ENCODE data around the gene DPP6. TPM values are rescaled to one million over a fixed set of nuclear protein-coding genes. Genes with fewer than 3 reads are reported as not detected.
"Not testable (repeated sequence)": the region's sequence is repeated elsewhere in the genome, so short reads cannot be mapped to it uniquely, and the experiment has no call there.

Gene DPP6
- total and polyA plus RNA-seq, 2 experiments from 2014 or later: not detected

GRCh38 chr7:154931906-154932305 is 879.7 kb downstream of the DPP6 start (continued):
- no peak for TF ChIP-seq ETS1 (IDR thresholded peaks at IDR 0.05)
- TF ChIP-seq STAT1 (IDR thresholded peaks at IDR 0.05; ENCODE audit: unreplicated experiment): no peak
- no peak for TF ChIP-seq JUNB (IDR thresholded peaks at IDR 0.05; ENCODE audit: unreplicated experiment)
- TF ChIP-seq EZH2 (IDR thresholded peaks at IDR 0.05; ENCODE audit: low read depth, unreplicated experiment): no peak
- no peak for TF ChIP-seq ZNF114 (CRISPR knock-in tag; IDR thresholded peaks at IDR 0.05)
- TF ChIP-seq NANOG (IDR thresholded peaks at IDR 0.05; ENCODE audit: borderline replicate concordance): no peak

DNA sequence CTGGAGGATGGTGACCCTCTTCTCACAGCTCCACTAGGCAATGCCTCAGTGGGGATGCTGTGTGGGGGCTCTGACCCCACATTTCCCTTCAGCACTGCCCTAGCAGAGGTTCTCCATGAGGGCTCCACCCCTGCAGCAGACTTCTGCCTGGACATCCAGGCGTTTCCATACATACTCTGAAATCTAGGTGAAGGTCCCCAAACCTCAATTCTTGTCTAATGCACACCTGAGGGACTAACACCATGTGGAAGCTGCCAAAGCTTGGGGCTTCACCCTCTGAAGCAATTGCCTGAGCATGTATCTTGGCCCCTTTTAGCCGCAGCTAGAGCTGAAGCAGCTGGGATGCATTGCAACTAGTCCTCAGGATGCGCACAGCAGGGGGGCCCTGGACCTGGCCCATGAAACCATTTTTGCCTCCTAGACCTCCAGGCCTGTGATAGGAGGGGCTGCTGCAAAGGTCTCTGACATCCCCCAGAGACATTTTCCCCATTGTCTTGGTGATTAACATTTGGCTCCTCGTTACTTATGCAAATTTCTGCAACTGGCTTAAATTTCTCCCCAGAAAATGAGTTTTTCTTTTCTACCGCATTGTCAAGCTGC is 882.3 kb downstream of the DPP6 start:
- ATAC-seq; H3K4me2 ChIP-seq; H3K79me2 ChIP-seq (replicated peaks; ENCODE audit: insufficient read depth); H3K4me3 Mint-ChIP-seq; H3K27me3 Mint-ChIP-seq (ENCODE audit: insufficient read depth, low read depth, poor library complexity); H2AFZ ChIP-seq; H3K36me3 ChIP-seq (ENCODE audit: insufficient read depth); H4K20me1 ChIP-seq (replicated peaks; ENCODE audit: insufficient read depth); H3K27me3 ChIP-seq (ENCODE audit: insufficient read depth); H3K27ac Mint-ChIP-seq; H3F3A ChIP-seq (replicated peaks; ENCODE audit: low read depth); DNase-seq (ENCODE audit: low spot score); H3K27ac ChIP-seq (ENCODE audit: low read depth); H3K9me2 ChIP-seq (ENCODE audit: insufficient read depth); H3K4me3 ChIP-seq: not testable (repeated sequence)
- peaks cover 47% of the 10 kb centered on the region for H3K36me3 Mint-ChIP-seq (ENCODE audit: low read depth)
- H3K4me1 ChIP-seq (ENCODE audit: insufficient read depth): peaks cover 20% of the 10 kb centered on the region
- H3K9me3 Mint-ChIP-seq: peaks cover 57% of the 10 kb centered on the region
- peaks cover 19% of the 10 kb centered on the region for H3K4me1 Mint-ChIP-seq

GRCh38 chr7:154937837-154938236 is 885.6 kb downstream of the DPP6 start:
- peaks cover 68% of the 10 kb centered on the region for H3K9me3 Mint-ChIP-seq
- H3K4me3 Mint-ChIP-seq: no peak overlapping the region
- no peak overlapping the region for H3K27ac Mint-ChIP-seq
- H3K4me1 Mint-ChIP-seq: no peaks in the 10 kb centered on the region
- Histone ChIP-seq H3K27me3 (ENCODE audit: insufficient read depth) (no peaks in the 10 kb centered on the region), H3K79me2 (replicated peaks; ENCODE audit: insufficient read depth) (no peaks in the 10 kb centered on the region), H3K9me2 (ENCODE audit: insufficient read depth) (peaks cover 5% of the 10 kb centered on the region; the same call in 1 of the 2 replicates), H3K27ac (ENCODE audit: low read depth) (no peak overlapping the region), H4K20me1 (replicated peaks; ENCODE audit: insufficient read depth) (no peaks in the 10 kb centered on the region), H3K4me1 (ENCODE audit: insufficient read depth) (no peaks in the 10 kb centered on the region), H3K36me3 (ENCODE audit: insufficient read depth) (no peaks in the 10 kb centered on the region; the same call in 1 of the 2 replicates), H3F3A (replicated peaks; ENCODE audit: low read depth) (no peaks in the 10 kb centered on the region), H3K4me2 (no peak overlapping the region), H2AFZ (no peak overlapping the region), H3K4me3 (no peak overlapping the region)
- ATAC-seq: no peak
- no peaks in the 10 kb centered on the region for H3K27me3 Mint-ChIP-seq (ENCODE audit: insufficient read depth, low read depth, poor library complexity)
- DNase-seq (ENCODE audit: low spot score): no peak
- H3K36me3 Mint-ChIP-seq (ENCODE audit: low read depth): peaks cover 63% of the 10 kb centered on the region
- TF ChIP-seq ZNF331 (CRISPR knock-in tag; IDR thresholded peaks at IDR 0.05; ENCODE audit: low read depth): no peak
- no peak for TF ChIP-seq POLR2AphosphoS5 (IDR thresholded peaks at IDR 0.05; ENCODE audit: low read depth)
- TF ChIP-seq ZNF114 (CRISPR knock-in tag; IDR thresholded peaks at IDR 0.05): no peak
- no peak for TF ChIP-seq EZH2phosphoT487 (IDR thresholded peaks at IDR 0.05; ENCODE audit: unreplicated experiment)
- no peak for TF ChIP-seq EZH2 (IDR thresholded peaks at IDR 0.05; ENCODE audit: low read depth, unreplicated experiment)
- no peak for TF ChIP-seq REST (IDR thresholded peaks at IDR 0.05; ENCODE audit: unreplicated experiment)
- TF ChIP-seq CTCF (conservative IDR thresholded peaks at IDR 0.05; ENCODE audit: low read depth in 2 of 2): no peak
- no peak for TF ChIP-seq ETS1 (IDR thresholded peaks at IDR 0.05)
- no peak for TF ChIP-seq JUNB (IDR thresholded peaks at IDR 0.05; ENCODE audit: unreplicated experiment)
- TF ChIP-seq STAT1 (IDR thresholded peaks at IDR 0.05; ENCODE audit: unreplicated experiment): no peak
